Measurements from ENCODE around the gene TSC1.

- TF ChIP-seq CTCF (IDR thresholded peaks at IDR 0.05) (no peak), POLR2A (IDR thresholded peaks at IDR 0.05) (no peak)
These were observed 81.3 kb downstream of the TSC1 start for GRCh38 chr9:132863096-132863495.
